GM18499 (cell line): ENCODE data around the gene ASB7.

Experiments
- ATAC-seq: cut with Tn5 transposase; IDR thresholded peaks from one replicate; pipeline ENCODE4 v1.9.1; 2021; ENCODE audit warnings: moderate number of reproducible peaks; ENCODE audit not compliant: insufficient read depth, unreplicated experiment

Gene ASB7

DNA sequence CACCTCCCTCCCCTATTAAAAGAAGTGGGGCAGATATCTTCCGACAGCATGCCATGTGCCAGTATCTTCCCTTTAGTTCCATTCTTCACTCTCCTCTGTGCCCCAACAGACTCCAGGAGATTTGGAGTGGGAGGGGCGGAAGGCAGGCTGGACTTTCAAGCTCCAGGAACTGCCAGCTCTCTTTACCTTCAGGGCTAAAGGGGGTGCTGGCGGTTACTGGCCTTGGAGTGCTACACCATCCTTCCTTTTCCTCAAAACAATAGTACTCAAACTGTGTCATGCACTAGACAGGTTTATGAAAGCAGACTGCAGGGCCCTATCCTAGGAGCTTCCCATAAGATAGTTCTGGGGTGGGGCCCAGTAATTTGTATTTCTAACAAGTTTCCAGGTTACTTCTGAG, 6.4 kb upstream of the ASB7 start:
- no peak for ATAC-seq

DNA sequence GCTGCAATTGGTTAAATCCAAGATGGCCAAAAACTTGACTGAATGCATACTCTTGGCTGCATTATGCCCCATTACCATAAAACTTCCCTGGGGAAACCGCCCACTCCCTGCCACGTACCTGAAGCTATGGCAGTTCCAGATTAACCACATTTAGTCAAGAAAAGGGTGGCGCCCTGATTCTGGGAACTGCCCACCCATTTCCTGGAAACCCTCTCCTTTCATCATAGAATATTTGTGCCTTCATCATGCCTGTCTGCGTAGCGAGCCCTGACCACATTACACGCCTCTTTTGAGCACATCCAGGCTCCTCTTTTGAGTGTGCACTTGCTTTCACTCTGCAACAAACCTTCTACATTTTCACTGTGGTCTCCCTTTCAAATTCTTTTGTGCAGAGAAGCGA, 5.6 kb upstream of the ASB7 start:
- peak; percentile 81 for ATAC-seq

GRCh38 chr15:100597862-100598261, 4.5 kb upstream of the ASB7 start:
- no peak for ATAC-seq

DNA sequence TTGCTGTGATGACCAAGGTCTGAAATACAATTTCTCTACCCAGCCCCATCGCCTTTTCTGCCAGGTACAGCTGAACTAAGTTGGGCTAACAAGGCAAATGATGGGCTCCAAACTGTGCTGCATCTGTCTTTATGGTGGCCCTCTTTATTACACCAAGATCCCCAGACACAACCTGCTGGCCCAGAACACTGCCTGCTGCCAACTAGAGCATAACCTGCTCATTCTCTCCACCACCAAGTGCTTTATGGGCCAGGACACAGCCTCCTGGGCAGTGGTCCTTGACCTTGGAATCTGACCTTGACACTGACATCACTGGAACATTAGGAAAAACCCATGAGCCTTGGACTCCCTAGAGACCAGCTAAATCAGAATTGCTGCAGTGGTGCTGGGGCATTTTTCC, 3.7 kb upstream of the ASB7 start:
- no peak for ATAC-seq

GRCh38 chr15:100601163-100601562, 1.2 kb upstream of the ASB7 start:
- ATAC-seq: no peak

DNA sequence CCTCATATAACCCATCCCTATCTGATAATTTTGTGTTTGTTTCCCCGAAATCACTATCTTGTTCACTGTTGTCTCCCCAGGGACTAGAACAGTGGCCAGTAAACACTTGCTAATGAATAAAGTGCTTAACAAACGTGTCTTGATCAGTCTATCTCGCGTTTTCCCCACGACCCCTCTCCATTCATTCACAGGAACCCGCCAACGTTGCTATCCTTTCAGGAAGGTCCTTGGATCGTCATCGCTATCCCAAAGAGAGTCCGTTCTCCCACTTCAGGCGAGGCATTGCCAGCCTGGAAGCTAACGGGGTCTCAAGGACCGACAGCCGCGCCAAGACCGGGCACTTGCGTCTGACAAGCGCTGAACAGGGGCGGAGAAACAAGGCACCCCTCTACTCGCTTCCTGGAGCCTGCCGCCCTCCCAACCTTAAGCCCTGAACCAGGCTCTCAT, 749 bp upstream of the ASB7 start:
- peak; percentile 0 for ATAC-seq

GRCh38 chr15:100602823-100603393, 519 bp downstream of the ASB7 start:
- peak; percentile 31 for ATAC-seq

- no peak for ATAC-seq
Observed at GRCh38 chr15:100612539-100612938, 10.2 kb downstream of the ASB7 start.

GRCh38 chr15:100613208-100613607, 10.8 kb downstream of the ASB7 start:
- no peak for ATAC-seq

GRCh38 chr15:100614336-100614735, 11.9 kb downstream of the ASB7 start:
- ATAC-seq: no peak

DNA sequence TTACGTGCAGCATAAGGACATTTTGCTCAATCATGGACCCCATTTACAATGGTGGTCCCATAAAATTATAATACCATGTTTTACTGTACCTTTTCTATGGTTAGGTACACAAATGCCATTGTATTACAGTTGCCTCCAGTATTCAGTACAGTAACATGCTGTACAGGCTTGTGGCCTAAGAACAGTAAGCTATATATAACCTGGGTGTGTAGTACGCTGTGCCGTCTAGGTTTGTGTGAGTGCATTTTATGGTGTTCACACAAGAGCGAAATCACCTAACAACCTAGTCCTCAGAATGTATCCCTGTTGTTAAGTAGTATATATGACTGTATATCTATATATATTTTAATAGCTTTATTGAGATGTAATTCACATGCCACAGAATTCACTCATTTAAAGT, 12.5 kb downstream of the ASB7 start:
- ATAC-seq: no peak

DNA sequence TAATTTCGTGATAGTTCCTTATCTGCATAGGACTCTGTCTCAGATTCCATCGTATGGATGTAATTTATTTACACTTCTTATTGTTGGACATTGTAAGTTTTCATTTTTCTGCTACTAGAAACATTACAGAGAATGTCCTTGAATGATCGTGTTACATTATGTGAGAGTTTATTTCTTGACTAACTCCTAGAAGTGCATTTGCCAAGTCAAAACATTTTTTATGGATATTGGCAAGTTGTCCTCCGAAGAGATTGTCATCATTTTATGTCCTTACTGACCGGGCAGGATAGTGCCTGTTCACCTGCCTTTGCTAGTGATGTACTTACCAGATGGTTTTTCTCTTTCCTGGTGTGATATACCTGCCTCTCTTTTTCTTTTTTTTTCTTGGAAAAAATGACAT, 13.4 kb downstream of the ASB7 start:
- no peak for ATAC-seq

DNA sequence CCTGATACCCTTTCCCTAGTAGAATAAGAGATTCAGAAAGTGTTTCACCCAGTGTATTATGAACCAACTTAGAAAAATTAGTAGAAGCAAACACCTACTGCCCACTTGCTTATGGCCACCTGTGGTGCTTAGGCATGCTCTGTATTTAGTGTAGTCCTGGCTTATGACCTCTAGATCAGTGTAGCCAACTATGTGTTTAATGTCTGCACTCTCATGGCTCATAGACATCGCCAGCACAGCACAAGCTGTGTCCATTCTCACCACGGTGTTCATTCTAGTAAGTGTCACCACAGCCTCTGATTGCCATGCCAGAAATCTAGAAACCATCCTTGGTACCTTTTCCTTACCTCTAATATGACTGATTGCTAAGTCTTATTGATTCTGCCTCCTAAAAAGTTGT, 14.3 kb downstream of the ASB7 start:
- ATAC-seq: no peak

DNA sequence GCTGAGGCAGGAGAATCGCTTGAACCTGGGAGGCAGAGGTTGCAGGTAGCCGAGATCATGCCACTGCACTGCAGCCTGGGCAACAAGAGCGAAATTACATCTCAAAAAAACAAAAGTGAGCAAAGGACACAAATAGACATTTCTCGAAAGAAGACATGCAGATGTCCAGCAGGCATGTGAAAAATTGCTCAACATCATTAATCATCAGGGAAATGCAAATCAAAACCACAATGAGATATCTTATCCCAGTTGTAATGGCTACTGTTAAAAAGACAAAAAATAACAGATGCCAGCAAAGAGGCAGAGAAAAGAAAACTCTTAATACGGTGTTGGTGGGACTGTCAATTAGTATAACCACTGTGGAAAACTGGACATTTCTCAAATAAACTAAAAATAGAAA, 20.9 kb downstream of the ASB7 start:
- no peak for ATAC-seq

GRCh38 chr15:100627789-100628395, 25.5 kb downstream of the ASB7 start:
- ATAC-seq: peak; percentile 61

DNA sequence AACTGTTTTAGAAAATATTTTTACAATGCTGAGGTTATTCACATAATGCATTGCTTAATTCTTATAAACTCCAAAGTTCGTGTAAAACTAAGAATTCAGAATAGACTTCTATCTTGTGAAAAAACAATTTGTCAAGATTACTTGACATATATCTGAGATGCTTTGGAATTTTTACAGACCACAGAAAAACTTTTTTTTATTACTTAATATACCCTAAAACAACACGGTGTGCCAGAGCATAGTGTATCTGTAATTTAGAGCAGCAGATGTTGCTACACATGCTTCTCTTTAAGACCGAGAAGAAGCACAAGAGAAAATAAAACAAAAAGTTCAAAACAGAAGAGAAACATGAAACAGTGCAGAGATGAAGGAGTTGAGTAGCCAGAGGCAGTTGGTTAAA, 26.4 kb downstream of the ASB7 start:
- no peak for ATAC-seq

DNA sequence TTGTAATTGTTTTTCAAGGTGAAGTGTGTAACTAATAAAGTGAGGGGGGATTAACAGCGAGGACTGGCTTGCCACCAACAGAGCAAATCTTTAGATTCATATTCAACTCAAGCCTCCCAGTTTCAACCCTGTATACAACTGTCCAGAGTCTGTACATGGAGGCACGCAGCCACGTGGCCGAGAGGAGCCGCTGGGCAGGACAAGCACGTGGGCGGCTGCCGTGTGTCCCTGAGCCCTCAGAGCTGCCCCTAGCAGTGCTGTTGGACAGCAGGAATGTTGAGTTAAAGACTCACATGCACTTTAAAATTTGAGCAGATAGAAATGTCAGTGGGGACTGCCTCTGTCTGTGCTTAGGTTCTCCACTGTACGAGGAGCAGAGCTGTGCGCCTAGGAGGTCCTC, 29.4 kb downstream of the ASB7 start:
- no peak for ATAC-seq

- no peak for ATAC-seq
Observed at GRCh38 chr15:100633763-100634075, 31.3 kb downstream of the ASB7 start.

- no peak for ATAC-seq
Observed at GRCh38 chr15:100635406-100636071, 33.1 kb downstream of the ASB7 start.

GRCh38 chr15:100638177-100638730, 35.9 kb downstream of the ASB7 start:
- no peak for ATAC-seq

GRCh38 chr15:100642213-100642949, 40.0 kb downstream of the ASB7 start:
- ATAC-seq: no peak
